ENCODE measurements around the gene DOCK9. TPM values are rescaled to one million over a fixed set of nuclear protein-coding genes. Genes with fewer than 3 reads are reported as not detected.

The DOCK9 gene
- total RNA-seq, 2 experiments from 2014 or later: 129 to 132 TPM

DNA sequence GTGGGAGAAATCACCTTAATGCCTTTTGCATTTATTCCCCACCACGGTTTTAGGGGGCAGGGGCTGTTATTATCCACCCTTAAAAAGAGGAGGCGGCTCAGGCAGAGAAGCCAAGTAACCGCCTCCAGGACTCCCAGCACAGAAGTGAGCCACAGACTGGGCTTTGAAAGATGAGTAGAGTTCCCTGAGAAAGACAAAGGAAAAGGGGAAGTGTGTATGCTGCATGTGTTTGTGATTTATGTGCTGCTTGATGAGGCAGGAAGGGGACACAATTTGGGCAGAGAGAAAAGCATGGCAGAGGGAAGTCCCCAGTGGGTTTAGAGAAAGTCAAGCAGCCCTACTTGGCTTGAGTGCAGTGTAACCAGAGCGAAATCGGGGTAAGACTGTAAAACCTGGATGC is 85.0 kb downstream of the DOCK9 start:
- ChIA-PET POLR2A (no interaction called here), CTCF (interaction anchor here (1.1 kb wide), 1 partner anchor 9 kb away, joined by 3 read pairs; no protein-coding TSS in a partner anchor)
- Mint-ChIP-seq H3K9me3 (no peaks in the 10 kb centered on the region), H3K4me1 (peaks cover 21% of the 10 kb centered on the region), H3K27me3 (no peaks in the 10 kb centered on the region), H3K4me3 (no peak overlapping the region), H3K27ac (no peak overlapping the region), H3K36me3 (ENCODE audit: low read depth) (peaks cover 62% of the 10 kb centered on the region)
- DNase-seq: no peak

DNA sequence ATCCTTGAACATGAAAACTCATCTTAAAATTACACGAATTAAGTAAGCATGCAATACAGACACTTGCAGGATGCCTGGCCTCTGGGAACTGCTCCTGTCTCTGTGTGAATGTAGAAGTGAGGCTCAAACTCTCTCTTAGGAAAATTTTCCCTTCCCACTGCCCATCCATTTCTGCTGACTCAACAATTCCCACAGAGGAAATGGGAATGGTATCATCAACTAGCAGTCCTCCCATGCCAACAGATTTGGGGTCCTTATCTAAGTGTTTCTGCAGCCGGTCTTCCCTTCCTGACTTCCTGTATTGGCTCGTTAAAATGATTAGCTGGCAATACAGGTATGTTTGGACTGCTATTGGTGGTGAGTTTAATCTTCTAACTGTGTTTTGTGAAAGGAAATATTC is 85.8 kb downstream of the DOCK9 start:
- H3K27me3 Mint-ChIP-seq: no peaks in the 10 kb centered on the region
- no peak for DNase-seq
- H3K27ac Mint-ChIP-seq: no peak overlapping the region
- POLR2A ChIA-PET: no interaction called here
- H3K9me3 Mint-ChIP-seq: no peaks in the 10 kb centered on the region
- H3K4me1 Mint-ChIP-seq: peaks cover 15% of the 10 kb centered on the region
- H3K4me3 Mint-ChIP-seq: no peak overlapping the region
- CTCF ChIA-PET: no interaction called here
- peaks cover 56% of the 10 kb centered on the region for H3K36me3 Mint-ChIP-seq (ENCODE audit: low read depth)

DNA sequence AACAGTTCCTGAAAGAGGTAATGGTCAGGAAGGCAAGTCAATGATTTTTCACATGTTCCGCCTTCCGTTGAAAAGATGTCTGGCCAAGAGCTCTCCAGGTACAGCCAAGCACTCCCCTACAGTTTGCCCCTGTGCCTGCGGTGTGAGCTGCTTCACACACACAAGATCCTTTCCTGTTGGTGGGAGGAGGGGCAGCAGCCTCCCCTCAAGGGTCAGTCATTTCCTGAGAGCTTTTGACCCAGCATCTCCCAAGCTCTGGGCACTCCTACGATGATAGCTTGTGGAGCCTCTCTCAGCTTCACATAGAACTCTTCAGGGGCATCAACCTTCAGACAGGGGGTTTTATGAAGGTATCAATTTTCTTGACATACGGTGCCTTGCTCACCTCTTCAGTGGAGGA is 86.9 kb downstream of the DOCK9 start:
- H3K27ac Mint-ChIP-seq: no peak overlapping the region
- peaks cover 49% of the 10 kb centered on the region for H3K36me3 Mint-ChIP-seq (ENCODE audit: low read depth)
- H3K4me3 Mint-ChIP-seq: no peak overlapping the region
- no peaks in the 10 kb centered on the region for H3K9me3 Mint-ChIP-seq
- H3K27me3 Mint-ChIP-seq: no peaks in the 10 kb centered on the region
- CTCF ChIA-PET: interaction anchor here (0.9 to 1.3 kb wide), 3 partner anchors 28 to 154 kb away, joined by 3 to 4 read pairs (median 3); no protein-coding TSS in a partner anchor
- H3K4me1 Mint-ChIP-seq: peaks cover 11% of the 10 kb centered on the region
- POLR2A ChIA-PET: no interaction called here
- no peak for DNase-seq

DNA sequence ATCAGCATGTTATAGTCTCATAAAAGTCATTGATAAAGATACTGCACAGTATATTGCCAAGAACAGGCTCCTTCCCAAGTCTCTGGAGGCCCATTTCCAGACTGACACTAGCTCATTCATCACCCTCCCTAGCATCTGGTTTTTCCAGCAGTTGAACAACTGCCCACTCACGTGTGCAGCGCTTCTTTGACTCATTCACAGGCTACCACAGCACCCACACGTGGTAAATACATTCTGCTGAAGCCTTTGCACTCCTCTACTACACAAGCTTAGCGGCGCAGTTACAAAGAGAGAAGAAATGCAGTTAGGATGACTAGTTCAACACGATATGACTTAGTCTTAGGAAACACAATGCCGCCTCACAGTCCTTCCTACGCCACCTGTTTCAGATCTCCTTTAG is 87.7 kb downstream of the DOCK9 start:
- Mint-ChIP-seq H3K27me3 (no peaks in the 10 kb centered on the region), H3K27ac (no peak overlapping the region), H3K9me3 (no peaks in the 10 kb centered on the region), H3K36me3 (ENCODE audit: low read depth) (peaks cover 55% of the 10 kb centered on the region), H3K4me1 (peaks cover 11% of the 10 kb centered on the region), H3K4me3 (no peak overlapping the region)
- ChIA-PET CTCF (interaction anchor here (0.6 to 1.5 kb wide), 8 partner anchors 8 to 176 kb away, joined by 3 to 5 read pairs (median 3); no protein-coding TSS in a partner anchor), POLR2A (no interaction called here)
- DNase-seq: no peak

DNA sequence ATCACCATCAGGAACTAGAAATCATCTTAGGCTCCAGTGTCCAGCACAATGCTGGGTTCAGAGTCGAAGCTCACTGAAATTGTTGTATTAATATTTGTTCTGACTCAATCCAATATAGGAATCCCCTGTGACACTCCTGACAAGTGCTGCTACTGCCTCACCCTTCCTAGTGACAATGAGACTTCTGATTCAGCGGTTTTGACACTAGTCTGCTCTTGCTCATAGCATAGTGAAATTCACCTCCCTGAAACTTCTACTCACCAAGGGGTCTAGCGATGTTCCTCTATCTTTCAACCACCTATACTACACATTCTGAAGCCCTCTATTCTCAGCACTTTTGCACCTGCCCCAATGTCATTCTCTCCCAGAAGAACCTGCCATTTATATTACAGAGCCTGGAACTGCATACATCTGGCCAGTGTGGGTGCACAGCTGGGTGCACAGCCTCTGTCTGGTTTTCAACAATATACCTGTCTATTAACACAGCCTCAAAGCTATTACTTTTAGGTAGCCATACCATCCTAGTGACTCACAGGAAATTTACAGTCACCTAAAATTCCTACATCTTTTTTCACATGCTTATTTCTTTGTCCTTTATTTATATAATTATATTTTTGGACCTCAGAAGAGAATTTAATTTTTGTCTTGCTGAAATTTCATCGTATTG is 88.3 kb downstream of the DOCK9 start:
- H3K4me3 Mint-ChIP-seq: no peak overlapping the region
- H3K4me1 Mint-ChIP-seq: peaks cover 11% of the 10 kb centered on the region
- no peak overlapping the region for H3K27ac Mint-ChIP-seq
- H3K36me3 Mint-ChIP-seq (ENCODE audit: low read depth): peaks cover 60% of the 10 kb centered on the region
- DNase-seq: no peak
- CTCF ChIA-PET: interaction anchor here (0.6 to 1.5 kb wide), 6 partner anchors 9 to 177 kb away, joined by 3 to 5 read pairs (median 3); no protein-coding TSS in a partner anchor
- no peaks in the 10 kb centered on the region for H3K9me3 Mint-ChIP-seq
- POLR2A ChIA-PET: no interaction called here
- no peaks in the 10 kb centered on the region for H3K27me3 Mint-ChIP-seq

DNA sequence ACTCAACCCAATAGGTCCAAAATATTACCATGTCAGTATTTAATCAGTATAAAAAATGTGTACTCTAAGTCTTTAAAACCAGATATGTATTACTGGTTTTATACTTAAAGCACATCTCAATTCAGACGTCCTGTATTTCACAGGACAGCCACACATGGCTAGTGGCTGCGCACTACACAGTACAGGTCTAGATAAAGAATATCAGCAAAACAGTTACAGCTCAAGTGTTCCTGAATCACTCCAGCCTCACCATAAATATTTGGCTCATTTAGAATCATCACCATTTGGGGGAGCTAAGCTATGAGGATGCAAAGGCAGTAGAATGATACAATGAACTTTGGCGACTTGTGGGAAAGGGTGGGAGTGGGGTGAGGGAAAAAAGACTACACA is 89.0 kb downstream of the DOCK9 start:
- no peaks in the 10 kb centered on the region for H3K27me3 Mint-ChIP-seq
- peaks cover 11% of the 10 kb centered on the region for H3K4me1 Mint-ChIP-seq
- no peaks in the 10 kb centered on the region for H3K9me3 Mint-ChIP-seq
- no peak overlapping the region for H3K4me3 Mint-ChIP-seq
- peaks cover 64% of the 10 kb centered on the region for H3K36me3 Mint-ChIP-seq (ENCODE audit: low read depth)
- ChIA-PET POLR2A (no interaction called here), CTCF (interaction anchor here (1.1 to 1.5 kb wide), 2 partner anchors 12 to 177 kb away, joined by 3 to 4 read pairs; no protein-coding TSS in a partner anchor)
- no peak for DNase-seq
- H3K27ac Mint-ChIP-seq: no peak overlapping the region

DNA sequence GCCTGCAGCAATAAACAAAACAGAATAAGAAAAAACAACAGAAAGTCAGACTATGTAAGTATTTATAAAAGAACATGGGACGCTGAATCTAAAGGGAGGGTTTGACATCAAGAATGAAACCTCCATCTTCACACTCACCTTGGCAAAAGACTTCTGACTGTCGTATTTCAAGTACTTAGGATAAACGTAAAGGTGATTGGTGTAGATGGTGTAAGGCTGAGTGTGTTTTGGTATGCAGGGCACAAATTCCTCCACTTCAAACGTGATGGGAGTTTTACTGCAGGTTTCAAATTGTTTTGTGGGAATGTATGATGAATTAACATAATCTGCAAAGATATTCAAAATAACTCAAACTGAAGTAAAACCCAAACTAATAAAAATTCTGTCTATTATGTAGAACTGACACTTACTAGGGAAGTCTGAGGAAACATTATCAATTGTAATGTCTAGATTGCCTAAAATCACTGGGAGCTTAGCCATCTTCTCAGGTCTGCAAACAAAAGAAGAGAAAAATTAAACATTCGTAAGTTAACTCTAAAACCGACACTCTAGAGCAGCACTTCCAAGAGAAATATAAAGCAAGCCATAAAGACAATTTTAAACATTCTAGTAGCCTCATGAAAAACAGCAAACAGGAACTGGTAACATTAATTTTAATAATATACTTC is 89.5 kb downstream of the DOCK9 start:
- Mint-ChIP-seq H3K4me1 (peaks cover 11% of the 10 kb centered on the region), H3K27me3 (no peaks in the 10 kb centered on the region), H3K36me3 (ENCODE audit: low read depth) (peaks cover 63% of the 10 kb centered on the region), H3K4me3 (no peak overlapping the region), H3K9me3 (no peaks in the 10 kb centered on the region), H3K27ac (no peak overlapping the region)
- ChIA-PET POLR2A (no interaction called here), CTCF (interaction anchor here (1.1 to 1.5 kb wide), 2 partner anchors 11 to 178 kb away, joined by 3 to 4 read pairs; no protein-coding TSS in a partner anchor)
- DNase-seq: no peak

DNA sequence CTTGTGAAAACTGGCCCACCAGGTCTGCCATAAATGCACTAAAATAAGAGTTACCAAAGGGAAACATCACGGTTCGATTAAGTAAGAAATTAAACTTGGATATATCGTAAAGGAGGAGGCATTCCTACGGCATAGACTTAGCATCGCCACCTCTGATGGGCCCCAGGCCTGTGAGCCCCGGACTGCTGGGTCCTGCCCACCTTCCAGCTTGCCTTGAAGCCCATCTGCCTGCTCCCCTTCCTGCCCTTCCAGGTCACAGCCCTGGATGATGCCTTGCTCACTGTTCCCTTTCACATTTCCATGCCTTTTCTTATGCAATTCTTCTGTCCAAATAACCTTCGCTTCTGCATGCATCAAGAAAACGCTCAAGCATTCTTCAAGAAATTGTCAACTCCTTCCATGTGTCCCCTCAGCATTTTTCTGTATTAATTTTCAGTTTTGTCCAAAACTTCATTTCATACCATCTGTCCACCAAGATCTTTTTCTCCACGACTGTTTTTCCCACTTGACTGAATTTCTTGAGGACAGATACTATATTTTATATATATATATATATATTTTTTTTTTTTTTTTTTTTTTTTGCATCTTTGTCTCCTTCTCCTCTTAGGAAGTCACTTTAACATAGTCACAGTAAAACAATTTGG is 91.2 kb downstream of the DOCK9 start:
- Mint-ChIP-seq H3K9me3 (no peaks in the 10 kb centered on the region), H3K27me3 (no peaks in the 10 kb centered on the region), H3K36me3 (ENCODE audit: low read depth) (peaks cover 63% of the 10 kb centered on the region), H3K27ac (no peak overlapping the region), H3K4me1 (peaks cover 11% of the 10 kb centered on the region), H3K4me3 (no peak overlapping the region)
- ChIA-PET POLR2A (no interaction called here), CTCF (no interaction called here)
- no peak for DNase-seq

DNA sequence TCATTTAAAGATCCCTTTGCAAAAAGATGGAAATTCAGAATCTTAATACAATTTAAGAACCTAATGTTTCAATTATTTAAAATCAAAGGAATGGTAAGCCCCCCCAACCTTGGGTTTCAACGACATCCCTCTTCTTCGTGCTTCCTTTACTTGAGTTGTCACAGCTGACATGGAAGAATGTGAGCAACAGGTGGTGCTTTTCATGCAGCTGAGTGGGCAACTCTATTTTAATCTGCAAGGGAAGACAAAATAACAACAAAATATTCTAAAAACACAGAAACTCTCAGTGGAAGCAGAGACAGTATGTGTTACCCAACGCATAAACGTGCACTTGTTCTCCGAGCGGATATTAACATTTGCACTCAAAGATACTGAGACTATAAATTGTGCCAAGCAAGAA is 92.3 kb downstream of the DOCK9 start:
- DNase-seq: no peak
- no peaks in the 10 kb centered on the region for H3K27me3 Mint-ChIP-seq
- no peaks in the 10 kb centered on the region for H3K9me3 Mint-ChIP-seq
- peaks cover 6% of the 10 kb centered on the region for H3K4me1 Mint-ChIP-seq
- ChIA-PET POLR2A (no interaction called here), CTCF (interaction anchor here (0.6 kb wide), 2 partner anchors 15 to 72 kb away, joined by 3 read pairs; no protein-coding TSS in a partner anchor)
- peaks cover 64% of the 10 kb centered on the region for H3K36me3 Mint-ChIP-seq (ENCODE audit: low read depth)
- H3K27ac Mint-ChIP-seq: no peak overlapping the region
- H3K4me3 Mint-ChIP-seq: no peak overlapping the region

DNA sequence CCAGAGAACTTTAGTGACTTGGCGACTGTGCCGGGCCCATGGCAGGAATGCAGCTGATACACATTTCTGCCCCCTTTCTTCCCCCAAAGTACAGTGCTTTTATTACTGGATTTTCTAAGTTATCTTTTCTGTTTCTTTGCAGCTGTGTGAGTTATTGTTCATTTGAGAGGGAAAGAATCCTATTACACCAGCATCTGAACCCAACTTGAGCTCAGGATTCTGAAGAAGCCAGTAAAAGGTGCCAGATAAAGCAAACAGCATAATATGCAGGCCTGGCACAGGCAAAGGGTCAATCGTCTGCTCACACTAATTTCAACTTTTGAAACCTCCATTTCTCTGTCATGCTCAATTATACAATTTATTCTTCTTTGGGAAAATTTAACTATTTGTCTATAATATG is 93.9 kb downstream of the DOCK9 start:
- ChIA-PET CTCF (no interaction called here), POLR2A (no interaction called here)
- no peaks in the 10 kb centered on the region for H3K4me1 Mint-ChIP-seq
- no peak overlapping the region for H3K27ac Mint-ChIP-seq
- DNase-seq: no peak
- no peak overlapping the region for H3K4me3 Mint-ChIP-seq
- no peaks in the 10 kb centered on the region for H3K27me3 Mint-ChIP-seq
- peaks cover 72% of the 10 kb centered on the region for H3K36me3 Mint-ChIP-seq (ENCODE audit: low read depth)
- no peaks in the 10 kb centered on the region for H3K9me3 Mint-ChIP-seq

DNA sequence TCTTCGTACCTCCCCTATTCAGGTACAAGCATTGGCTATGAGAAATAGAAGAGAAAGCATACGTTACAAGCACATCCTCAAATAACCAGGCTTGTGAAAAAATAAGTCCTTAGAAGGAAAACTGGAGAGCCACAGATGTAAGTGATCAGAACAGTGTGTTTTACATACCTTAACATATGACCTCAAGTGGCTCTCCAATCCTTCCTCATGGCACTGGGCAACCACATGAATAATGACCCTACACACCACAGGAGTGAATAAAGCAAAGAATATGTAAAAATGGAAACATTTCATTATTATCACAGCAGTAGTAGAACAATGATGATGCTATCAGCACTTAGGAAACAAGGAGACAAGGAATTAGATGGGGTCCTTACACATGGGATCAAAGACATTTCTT is 96.5 kb downstream of the DOCK9 start:
- ChIA-PET CTCF (interaction anchor here (1.3 kb wide), 1 partner anchor 12 kb away, joined by 3 read pairs; no protein-coding TSS in a partner anchor), POLR2A (no interaction called here)
- peaks cover 80% of the 10 kb centered on the region for H3K36me3 Mint-ChIP-seq (ENCODE audit: low read depth)
- H3K4me1 Mint-ChIP-seq: peaks cover 7% of the 10 kb centered on the region
- H3K4me3 Mint-ChIP-seq: no peak overlapping the region
- no peak for DNase-seq
- no peaks in the 10 kb centered on the region for H3K27me3 Mint-ChIP-seq
- no peaks in the 10 kb centered on the region for H3K9me3 Mint-ChIP-seq
- H3K27ac Mint-ChIP-seq: no peak overlapping the region

DNA sequence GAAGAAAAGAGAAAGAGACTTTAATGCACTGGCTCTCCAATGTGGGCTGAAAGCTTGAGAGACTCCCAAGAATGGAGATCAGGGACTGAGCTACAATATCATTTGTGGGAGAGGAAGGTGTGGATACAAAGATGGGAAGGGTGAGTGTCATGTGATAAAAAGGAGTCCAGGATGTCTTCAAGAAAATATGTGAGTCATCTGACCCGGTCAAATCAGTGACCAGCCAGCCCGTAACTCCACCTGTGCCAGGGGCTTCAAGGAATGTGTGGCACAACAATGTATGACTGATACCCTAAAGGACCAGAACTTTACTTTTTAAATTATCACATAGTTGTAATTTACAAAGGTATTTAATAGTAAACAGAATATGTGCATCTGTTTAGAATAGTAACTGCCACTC is 97.2 kb downstream of the DOCK9 start:
- H3K9me3 Mint-ChIP-seq: no peaks in the 10 kb centered on the region
- no peaks in the 10 kb centered on the region for H3K27me3 Mint-ChIP-seq
- no peak for DNase-seq
- no peak overlapping the region for H3K27ac Mint-ChIP-seq
- H3K36me3 Mint-ChIP-seq (ENCODE audit: low read depth): peaks cover 80% of the 10 kb centered on the region
- CTCF ChIA-PET: interaction anchor here (1.6 kb wide), 1 partner anchor 9 kb away, joined by 5 read pairs; no protein-coding TSS in a partner anchor
- H3K4me3 Mint-ChIP-seq: no peak overlapping the region
- POLR2A ChIA-PET: no interaction called here
- H3K4me1 Mint-ChIP-seq: peaks cover 11% of the 10 kb centered on the region

DNA sequence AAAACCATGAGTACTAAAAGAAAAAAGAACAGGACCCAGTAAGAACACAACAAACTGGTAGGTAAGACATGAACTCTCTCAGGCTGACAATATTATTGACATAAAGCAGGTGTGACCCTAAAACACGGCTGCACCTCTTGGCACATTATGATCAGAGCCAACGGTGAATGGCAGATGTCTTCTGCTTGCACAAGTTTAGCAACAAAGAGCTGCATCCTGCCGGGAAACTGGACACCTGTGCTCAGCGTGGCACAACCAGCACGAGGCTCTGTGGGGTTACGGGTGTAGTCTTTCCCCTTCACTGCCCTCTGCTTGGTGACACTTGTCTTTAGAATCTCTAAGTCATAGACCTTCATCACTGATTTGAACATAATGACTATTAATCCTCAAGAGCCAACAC is 97.9 kb downstream of the DOCK9 start:
- POLR2A ChIA-PET: no interaction called here
- Mint-ChIP-seq H3K9me3 (peaks cover 1% of the 10 kb centered on the region), H3K4me1 (peaks cover 18% of the 10 kb centered on the region), H3K36me3 (ENCODE audit: low read depth) (peaks cover 81% of the 10 kb centered on the region), H3K27me3 (no peaks in the 10 kb centered on the region), H3K4me3 (no peak overlapping the region), H3K27ac (no peak overlapping the region)
- CTCF ChIA-PET: interaction anchor here (1.6 kb wide), 1 partner anchor 10 kb away, joined by 5 read pairs; no protein-coding TSS in a partner anchor
- no peak for DNase-seq
